ENCODE data around the gene SFMBT1.
A peak's percentile ranks its signal among the peaks of the same experiment; 100 is the strongest.

Gene SFMBT1

GRCh38 chr3:52986938-52987337 lies 58.9 kb downstream of the SFMBT1 start:
- DNase-seq: no peak

GRCh38 chr3:52986049-52986448 lies 59.8 kb downstream of the SFMBT1 start:
- DNase-seq: no peak

- no peak for DNase-seq
Measured at GRCh38 chr3:52983828-52984227, 62.0 kb downstream of the SFMBT1 start.

- DNase-seq: peak; percentile 67
Measured at GRCh38 chr3:52983336-52983807, 62.5 kb downstream of the SFMBT1 start.

GRCh38 chr3:52982839-52983238 lies 63.0 kb downstream of the SFMBT1 start:
- DNase-seq: peak; percentile 17

GRCh38 chr3:52979190-52979983 lies 66.5 kb downstream of the SFMBT1 start:
- no peak for DNase-seq

GRCh38 chr3:52978109-52978754 lies 67.6 kb downstream of the SFMBT1 start:
- DNase-seq: no peak

- no peak for DNase-seq
Measured at GRCh38 chr3:52973806-52974205, 72.1 kb downstream of the SFMBT1 start.

- no peak for DNase-seq
Measured at GRCh38 chr3:52971895-52972294, 74.0 kb downstream of the SFMBT1 start.

- no peak for DNase-seq
Measured at GRCh38 chr3:52967398-52967797, 78.5 kb downstream of the SFMBT1 start.

- no peak for DNase-seq
Measured at GRCh38 chr3:52962160-52962559, 83.7 kb downstream of the SFMBT1 start.

GRCh38 chr3:52959773-52960172 lies 86.1 kb downstream of the SFMBT1 start:
- DNase-seq: no peak

GRCh38 chr3:52939600-52939999 lies 106.3 kb downstream of the SFMBT1 start:
- no peak for DNase-seq

- DNase-seq: peak; percentile 70
Measured at GRCh38 chr3:52934630-52935530, 111.0 kb downstream of the SFMBT1 start.

- no peak for DNase-seq
Measured at GRCh38 chr3:52931889-52932288, 114.0 kb downstream of the SFMBT1 start.

- DNase-seq: no peak
Measured at GRCh38 chr3:52931328-52931727, 114.5 kb downstream of the SFMBT1 start.

GRCh38 chr3:52930748-52931147 lies 115.1 kb downstream of the SFMBT1 start:
- no peak for DNase-seq

- DNase-seq: no peak
Measured at GRCh38 chr3:52926554-52926953, 119.3 kb downstream of the SFMBT1 start.

- no peak for DNase-seq
Measured at GRCh38 chr3:52925405-52926313, 120.2 kb downstream of the SFMBT1 start.

- no peak for DNase-seq
Measured at GRCh38 chr3:52923963-52924362, 121.9 kb downstream of the SFMBT1 start.

- no peak for DNase-seq
Measured at GRCh38 chr3:52920841-52921240, 125.0 kb downstream of the SFMBT1 start.

GRCh38 chr3:52917044-52917443 lies 128.8 kb downstream of the SFMBT1 start:
- no peak for DNase-seq
